Prostate gland (tissue), 2 donors: ENCODE results near the gene EML3. TPM values are rescaled to one million over a fixed set of nuclear protein-coding genes. Genes with fewer than 3 reads are reported as not detected.

Experiments
- DNase-seq: peaks from one replicate; pipeline ENCODE4 v3.0.0-alpha.2; 2019; ENCODE audit warnings: low spot score
- H3K27ac ChIP-seq, 2 donors: fragments of 200-600 bp; sonication (generic); 2 replicates each; pipeline ENCODE4 v1.5.1; 2017 to 2019
- H3K27me3 ChIP-seq: fragments of 200-600 bp; sonication (generic); replicated peaks from 2 replicates; pipeline ENCODE4 v1.5.1; 2019; ENCODE audit not compliant: insufficient read depth
- H3K36me3 ChIP-seq, 2 donors: fragments of 200-600 bp; sonication (generic); 1 replicate in 1 of 2; 2 replicates in 1 of 2; pipeline versions ENCODE4 v1.5.1 to v1.8.1; 2017 to 2019
- H3K4me1 ChIP-seq: fragments of 200-600 bp; sonication (generic); replicated peaks from 2 replicates; pipeline ENCODE4 v1.5.1; 2019
- H3K4me3 ChIP-seq, 2 donors: fragments of 200-600 bp; sonication (generic); 2 replicates each; pipeline ENCODE4 v1.5.1; 2017 to 2019
- H3K9me3 ChIP-seq: fragments of 200-600 bp; sonication (generic); 2 replicates; pipeline ENCODE4 v1.5.1; 2017
- POLR2A ChIP-seq: fragments of 450-650 bp; IDR thresholded peaks from one replicate; pipeline ENCODE4 v1.6.1; 2016; ENCODE audit warnings: antibody characterized with exemption, mild to moderate bottlenecking
- POLR2AphosphoS5 ChIP-seq: sonication (generic); formaldehyde crosslinking; IDR thresholded peaks from one replicate; pipeline ENCODE4 v1.6.1; 2017; ENCODE audit warnings: antibody characterized with exemption
- WGBS: methylation state at CpG from one replicate; pipeline ENCODE4 v1.1.5; 2018; 5-methylcytosine and 5-hydroxymethylcytosine counted together
- intact Hi-C: fragments of 100-400 bp; cut with DNase I; formaldehyde crosslinking; loops from one replicate; pipeline ENCODE4 v1.14.2; 2022
- total RNA-seq, 2 donors: library from RNA; depleted of rRNA; stranded (reverse); fragments of >200 nt; gene quantifications; one replicate each; pipeline ENCODE4 v1.1.0, GENCODE V29; 2016
- TF ChIP-seq, protein P1 (sequence below), 4 experiments: fragments of 200-600 bp in 2 of 4; fragments of 450-650 bp in 2 of 4; sonication (generic) in 2 of 4; IDR thresholded peaks; 1 replicate in 3 of 4; 2 replicates in 1 of 4; pipeline ENCODE4 v1.5.1; 2016 to 2019; ENCODE audit warnings: antibody characterized with exemption in 4 of 4, mild to moderate bottlenecking in 2 of 4, moderate library complexity in 2 of 4

Gene EML3
- total RNA-seq, 2 donors from 2014 or later = 50.2 to 80.1 TPM

- TF ChIP-seq POLR2AphosphoS5 = no peak
- no peak for TF ChIP-seq POLR2A
- TF ChIP-seq, protein P1, sequence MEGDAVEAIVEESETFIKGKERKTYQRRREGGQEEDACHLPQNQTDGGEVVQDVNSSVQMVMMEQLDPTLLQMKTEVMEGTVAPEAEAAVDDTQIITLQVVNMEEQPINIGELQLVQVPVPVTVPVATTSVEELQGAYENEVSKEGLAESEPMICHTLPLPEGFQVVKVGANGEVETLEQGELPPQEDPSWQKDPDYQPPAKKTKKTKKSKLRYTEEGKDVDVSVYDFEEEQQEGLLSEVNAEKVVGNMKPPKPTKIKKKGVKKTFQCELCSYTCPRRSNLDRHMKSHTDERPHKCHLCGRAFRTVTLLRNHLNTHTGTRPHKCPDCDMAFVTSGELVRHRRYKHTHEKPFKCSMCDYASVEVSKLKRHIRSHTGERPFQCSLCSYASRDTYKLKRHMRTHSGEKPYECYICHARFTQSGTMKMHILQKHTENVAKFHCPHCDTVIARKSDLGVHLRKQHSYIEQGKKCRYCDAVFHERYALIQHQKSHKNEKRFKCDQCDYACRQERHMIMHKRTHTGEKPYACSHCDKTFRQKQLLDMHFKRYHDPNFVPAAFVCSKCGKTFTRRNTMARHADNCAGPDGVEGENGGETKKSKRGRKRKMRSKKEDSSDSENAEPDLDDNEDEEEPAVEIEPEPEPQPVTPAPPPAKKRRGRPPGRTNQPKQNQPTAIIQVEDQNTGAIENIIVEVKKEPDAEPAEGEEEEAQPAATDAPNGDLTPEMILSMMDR (IDR thresholded peaks at IDR 0.05) = no peak
Measured at GRCh38 chr11:62644220-62644619, 31.6 kb upstream of the EML3 start.

GRCh38 chr11:62632492-62632891 is 19.9 kb upstream of the EML3 start:
- intact Hi-C loops = no loop called here
- Histone ChIP-seq H3K27me3 (no peaks in the 10 kb centered on the region), H3K4me3 (no peak overlapping the region), H3K4me1 (no peaks in the 10 kb centered on the region), H3K9me3 (no peaks in the 10 kb centered on the region), H3K27ac (no peak overlapping the region), H3K36me3 (peaks cover 25 to 65% of the 10 kb centered on the region in 2 donors)
- no peak for DNase-seq
- TF ChIP-seq, protein P1 (IDR thresholded peaks at IDR 0.05) = no peak
- no peak for TF ChIP-seq POLR2AphosphoS5
- no peak for TF ChIP-seq POLR2A
- 86% methylated on average over 6 of the region's 6 CpGs for WGBS

More at GRCh38 chr11:62644220-62644619, 31.6 kb upstream of the EML3 start:
- H3K36me3 ChIP-seq = peaks cover 0 to 2% of the 10 kb centered on the region in 2 donors
- H3K4me1 ChIP-seq = no peaks in the 10 kb centered on the region
- no peaks in the 10 kb centered on the region for H3K27me3 ChIP-seq
- no peak for DNase-seq
- H3K27ac ChIP-seq = no peak overlapping the region
- no peaks in the 10 kb centered on the region for H3K9me3 ChIP-seq
- WGBS = 62% methylated on average over 8 of the region's 8 CpGs
- H3K4me3 ChIP-seq = no peak overlapping the region
- intact Hi-C loops = no loop called here

DNA sequence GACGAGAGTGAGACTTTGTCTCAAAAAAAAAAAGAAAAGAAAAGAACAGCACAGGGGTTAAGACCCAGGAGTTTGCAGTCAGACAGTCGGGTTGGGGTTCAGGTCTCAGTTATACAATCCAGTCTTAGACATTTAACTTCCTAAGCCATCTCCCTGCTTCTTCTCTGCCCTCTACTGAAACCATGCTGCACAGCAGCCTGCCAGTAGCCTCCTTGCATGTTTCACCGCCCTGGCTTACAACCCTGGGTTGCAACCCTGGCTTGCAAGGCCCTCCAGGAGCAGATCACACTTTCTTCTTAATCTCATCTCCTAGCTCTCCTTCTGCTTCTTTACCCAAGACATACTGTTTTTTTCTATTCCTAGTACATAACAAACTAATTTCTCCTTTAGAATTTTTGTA is 15.1 kb upstream of the EML3 start:
- intact Hi-C loops = no loop called here
- no peaks in the 10 kb centered on the region for H3K27me3 ChIP-seq
- 82% methylated on average over 3 of the region's 3 CpGs for WGBS
- H3K9me3 ChIP-seq = no peaks in the 10 kb centered on the region
- no peak overlapping the region for H3K27ac ChIP-seq
- no peak overlapping the region for H3K4me3 ChIP-seq
- H3K4me1 ChIP-seq = no peaks in the 10 kb centered on the region
- TF ChIP-seq POLR2A (no peak), POLR2AphosphoS5 (no peak)
- TF ChIP-seq, protein P1 (IDR thresholded peaks at IDR 0.05) = no peak
- no peak for DNase-seq
- peaks cover 21 to 54% of the 10 kb centered on the region in 2 donors for H3K36me3 ChIP-seq

GRCh38 chr11:62622476-62623089 is 10.0 kb upstream of the EML3 start:
- intact Hi-C loops = no loop called here
- Histone ChIP-seq H3K4me3 (no peak overlapping the region), H3K4me1 (peaks cover 6% of the 10 kb centered on the region), H3K27ac (peak overlapping the region; percentile 77 to 88), H3K9me3 (no peaks in the 10 kb centered on the region), H3K36me3 (peaks cover 5 to 13% of the 10 kb centered on the region in 2 donors), H3K27me3 (no peaks in the 10 kb centered on the region)
- TF ChIP-seq POLR2AphosphoS5 (no peak), POLR2A (no peak)
- TF ChIP-seq, protein P1 (IDR thresholded peaks at IDR 0.05) = no peak
- no peak for DNase-seq
- 84% methylated on average over 7 of the region's 7 CpGs for WGBS
